Endodermal cell (in vitro differentiated cells): ENCODE data around the gene MYL4. TPM values are rescaled to one million over a fixed set of nuclear protein-coding genes. Genes with fewer than 3 reads are reported as not detected.
"Not testable (repeated sequence)": the region's sequence is repeated elsewhere in the genome, so short reads cannot be mapped to it uniquely, and the experiment has no call there.

ENCODE experiments used
- DNase-seq: peaks from one replicate; pipeline ENCODE4 v3.0.0-alpha.2; 2017
- H3K27ac ChIP-seq: 2 replicates; pipeline ENCODE4 v1.5.1; 2013; ENCODE audit warnings: mild to moderate bottlenecking, low read depth, low read length, moderate library complexity
- H3K27me3 ChIP-seq: 2 replicates; pipeline ENCODE4 v1.6.1; 2013; ENCODE audit warnings: mild to moderate bottlenecking, low read length, moderate library complexity; ENCODE audit not compliant: insufficient read depth, control insufficient read depth, poor library complexity, severe bottlenecking
- H3K36me3 ChIP-seq: 2 replicates; pipeline ENCODE4 v1.7.0; 2013; ENCODE audit warnings: mild to moderate bottlenecking, low read length, moderate library complexity; ENCODE audit not compliant: control insufficient read depth, insufficient read depth
- H3K4me1 ChIP-seq: one replicate; pipeline ENCODE4 v1.7.0; 2013; ENCODE audit warnings: low read length; ENCODE audit not compliant: control insufficient read depth, insufficient read depth
- H3K4me3 ChIP-seq: 2 replicates; pipeline ENCODE4 v1.5.1; 2013; ENCODE audit warnings: mild to moderate bottlenecking, low read length, moderate library complexity
- H3K9ac ChIP-seq: 2 replicates; pipeline ENCODE4 v1.6.1; 2013; ENCODE audit warnings: mild to moderate bottlenecking, low read length, moderate library complexity; ENCODE audit not compliant: poor library complexity, severe bottlenecking; ENCODE audit errors: extremely low read depth
- H3K9me3 ChIP-seq: 2 replicates; pipeline ENCODE4 v1.6.1; 2013; ENCODE audit warnings: mild to moderate bottlenecking, low read length, moderate library complexity; ENCODE audit not compliant: control insufficient read depth
- H3K27ac Mint-ChIP-seq: 2 replicates; pipeline ENCODE4 v1.8.0; 2020; ENCODE audit warnings: mixed read lengths
- H3K27me3 Mint-ChIP-seq: 2 replicates; pipeline ENCODE4 v1.8.0; 2021; ENCODE audit warnings: mild to moderate bottlenecking, mixed read lengths; ENCODE audit not compliant: insufficient read depth
- H3K36me3 Mint-ChIP-seq: 2 replicates; pipeline ENCODE4 v1.8.0; 2020; ENCODE audit warnings: low read depth, mixed read lengths
- H3K4me1 Mint-ChIP-seq: 2 replicates; pipeline ENCODE4 v1.8.0; 2020; ENCODE audit warnings: mixed read lengths
- H3K4me3 Mint-ChIP-seq: 2 replicates; pipeline ENCODE4 v1.8.0; 2020; ENCODE audit warnings: mild to moderate bottlenecking, moderate library complexity, mixed read lengths
- H3K9me3 Mint-ChIP-seq: 2 replicates; pipeline ENCODE4 v1.8.0; 2020; ENCODE audit warnings: mild to moderate bottlenecking, mixed read lengths
- CTCF ChIP-seq: fragments of 200-600 bp; sonication (generic); conservative IDR thresholded peaks from 2 replicates; pipeline ENCODE4 v1.5.0; 2021; ENCODE audit warnings: antibody characterized with exemption, mild to moderate bottlenecking
- WGBS, 2 experiments: methylation state at CpG; one replicate each; pipeline versions ENCODE4 v1.1.5 to v1.1.7; 2013; ENCODE audit warnings: missing lambda C conversion rate in 2 of 2, mixed read lengths in 1 of 2; ENCODE audit not compliant: insufficient coverage in 1 of 2, insufficient read length in 1 of 2; 5-methylcytosine and 5-hydroxymethylcytosine counted together
- total RNA-seq, 2 donors: library from RNA; stranded (reverse); fragmentation: NEBNext Ultra II Directional in 1 of 2; extraction: Animal tissue kit (Norgen Biotek cat#: 25700) in 1 of 2; gene quantifications; 2 replicates in 1 of 2; 3 replicates in 1 of 2; pipeline ENCODE4 v1.2.1, GENCODE V29; 2021

MYL4 gene
- total RNA-seq, 2 donors from 2014 or later, result 15.5 to 20.0 TPM

GRCh38 chr17:47266782-47267181 lies 57.6 kb downstream of the MYL4 start:
- Histone ChIP-seq H3K4me1 (no peaks in the 10 kb centered on the region), H3K9ac (no peak overlapping the region), H3K4me3 (no peak overlapping the region), H3K27me3 (no peaks in the 10 kb centered on the region), H3K27ac (no peak overlapping the region), H3K9me3 (peaks cover 11% of the 10 kb centered on the region), H3K36me3 (no peaks in the 10 kb centered on the region)
- Mint-ChIP-seq H3K4me1 (no peaks in the 10 kb centered on the region), H3K27me3 (peaks cover 2% of the 10 kb centered on the region), H3K4me3 (no peak overlapping the region), H3K9me3 (peaks cover 20% of the 10 kb centered on the region), H3K36me3 (peaks cover 2% of the 10 kb centered on the region), H3K27ac (no peak overlapping the region)
- 75 to 87% methylated on average over 6 of the region's 6 CpGs for WGBS, 2 experiments
- no peak for TF ChIP-seq CTCF
- DNase-seq, result no peak

GRCh38 chr17:47267354-47267828 lies 58.2 kb downstream of the MYL4 start:
- Histone ChIP-seq H3K4me1 (no peaks in the 10 kb centered on the region), H3K27ac (no peak overlapping the region), H3K9ac (no peak overlapping the region), H3K27me3 (no peaks in the 10 kb centered on the region), H3K4me3 (no peak overlapping the region), H3K9me3 (peaks cover 11% of the 10 kb centered on the region), H3K36me3 (no peaks in the 10 kb centered on the region)
- H3K27ac Mint-ChIP-seq, result no peak overlapping the region
- TF ChIP-seq CTCF, result no peak
- no peak for DNase-seq
- H3K4me3 Mint-ChIP-seq, result no peak overlapping the region
- H3K36me3 Mint-ChIP-seq, result peaks cover 2% of the 10 kb centered on the region
- 57% methylated on average over 1 of the region's 1 CpG; no CpG with 5 or more reads in 1 of the 2 experiments for WGBS, 2 experiments
- peaks cover 20% of the 10 kb centered on the region for H3K9me3 Mint-ChIP-seq
- H3K27me3 Mint-ChIP-seq, result peaks cover under 1% of the 10 kb centered on the region
- H3K4me1 Mint-ChIP-seq, result no peaks in the 10 kb centered on the region

GRCh38 chr17:47268964-47269363 lies 59.8 kb downstream of the MYL4 start:
- not testable (repeated sequence) for H3K9ac ChIP-seq, H3K4me1 Mint-ChIP-seq, H3K4me3 ChIP-seq, DNase-seq, H3K27ac Mint-ChIP-seq, H3K36me3 ChIP-seq, H3K36me3 Mint-ChIP-seq, H3K27me3 Mint-ChIP-seq, H3K27me3 ChIP-seq, H3K4me1 ChIP-seq, H3K4me3 Mint-ChIP-seq, H3K27ac ChIP-seq
- peaks cover 20% of the 10 kb centered on the region for H3K9me3 Mint-ChIP-seq
- WGBS, 2 experiments, result 90 to 94% methylated on average over 3 of the region's 3 CpGs
- H3K9me3 ChIP-seq, result peaks cover 11% of the 10 kb centered on the region

- H3K27me3 Mint-ChIP-seq, DNase-seq, H3K36me3 Mint-ChIP-seq, H3K27ac ChIP-seq, H3K27me3 ChIP-seq, H3K4me3 ChIP-seq, H3K36me3 ChIP-seq, H3K4me1 ChIP-seq, H3K4me3 Mint-ChIP-seq, H3K27ac Mint-ChIP-seq, H3K4me1 Mint-ChIP-seq, H3K9ac ChIP-seq: not testable (repeated sequence)
- peaks cover 11% of the 10 kb centered on the region for H3K9me3 ChIP-seq
- peaks cover 20% of the 10 kb centered on the region for H3K9me3 Mint-ChIP-seq
Observed at GRCh38 chr17:47269561-47270280, 60.6 kb downstream of the MYL4 start.
